Nephron (organoid): ENCODE data around the gene C2CD2.

Experiments
- H3K27ac Mint-ChIP-seq, 3 experiments: 2 replicates each; pipeline ENCODE4 v1.8.0; 2020; ENCODE audit warnings: mixed read lengths in 3 of 3, mild to moderate bottlenecking in 2 of 3, moderate library complexity in 1 of 3
- H3K27me3 Mint-ChIP-seq: 2 replicates; pipeline ENCODE4 v1.8.0; 2021; ENCODE audit warnings: low read depth, mild to moderate bottlenecking, moderate library complexity, mixed read lengths
- H3K36me3 Mint-ChIP-seq: 2 replicates; pipeline ENCODE4 v1.8.0; 2020; ENCODE audit warnings: low read depth, mixed read lengths
- H3K4me1 Mint-ChIP-seq: 2 replicates; pipeline ENCODE4 v1.8.0; 2020; ENCODE audit warnings: mixed read lengths
- H3K4me3 Mint-ChIP-seq, 3 experiments: 2 replicates each; pipeline ENCODE4 v1.8.0; 2020; ENCODE audit warnings: mild to moderate bottlenecking in 3 of 3, mixed read lengths in 3 of 3, moderate library complexity in 2 of 3
- H3K9me3 Mint-ChIP-seq: 2 replicates; pipeline ENCODE4 v1.8.0; 2020; ENCODE audit warnings: mixed read lengths
- CTCF ChIP-seq, 3 experiments: fragments of 200-600 bp; sonication (generic); IDR thresholded peaks; one replicate each; pipeline ENCODE4 v1.5.0; 2021; ENCODE audit warnings: antibody characterized with exemption in 3 of 3; ENCODE audit not compliant: unreplicated experiment in 3 of 3

C2CD2 gene

GRCh38 chr21:41973861-41974751 lies 20.3 kb upstream of the C2CD2 start:
- Mint-ChIP-seq H3K9me3 (peaks cover 2% of the 10 kb centered on the region), H3K4me3 (peak overlapping the region in 1 of 3 experiments; percentile 14), H3K27me3 (no peaks in the 10 kb centered on the region), H3K36me3 (no peaks in the 10 kb centered on the region), H3K27ac (no peak overlapping the region), H3K4me1 (peaks cover 2% of the 10 kb centered on the region)
- TF ChIP-seq CTCF (IDR thresholded peaks at IDR 0.05; ENCODE audit: unreplicated experiment in 3 of 3) = no peak

GRCh38 chr21:41973427-41973831 lies 19.6 kb upstream of the C2CD2 start:
- H3K27me3 Mint-ChIP-seq = no peaks in the 10 kb centered on the region
- peaks cover 9% of the 10 kb centered on the region for H3K4me1 Mint-ChIP-seq
- no peak for TF ChIP-seq CTCF (IDR thresholded peaks at IDR 0.05; ENCODE audit: unreplicated experiment in 3 of 3)
- no peaks in the 10 kb centered on the region for H3K9me3 Mint-ChIP-seq
- H3K27ac Mint-ChIP-seq = no peak overlapping the region
- H3K36me3 Mint-ChIP-seq = no peaks in the 10 kb centered on the region
- no peak overlapping the region for H3K4me3 Mint-ChIP-seq

- Mint-ChIP-seq H3K27ac (no peak overlapping the region), H3K9me3 (no peaks in the 10 kb centered on the region), H3K4me1 (peaks cover 10% of the 10 kb centered on the region), H3K4me3 (no peak overlapping the region), H3K36me3 (no peaks in the 10 kb centered on the region), H3K27me3 (no peaks in the 10 kb centered on the region)
- TF ChIP-seq CTCF (IDR thresholded peaks at IDR 0.05; ENCODE audit: unreplicated experiment in 3 of 3) = no peak
Observed at GRCh38 chr21:41972511-41973205, 18.8 kb upstream of the C2CD2 start.

- no peaks in the 10 kb centered on the region for H3K27me3 Mint-ChIP-seq
- no peak overlapping the region for H3K27ac Mint-ChIP-seq
- no peaks in the 10 kb centered on the region for H3K9me3 Mint-ChIP-seq
- H3K4me1 Mint-ChIP-seq = peaks cover 10% of the 10 kb centered on the region
- H3K4me3 Mint-ChIP-seq = no peak overlapping the region
- TF ChIP-seq CTCF (IDR thresholded peaks at IDR 0.05; ENCODE audit: unreplicated experiment in 3 of 3) = no peak
- H3K36me3 Mint-ChIP-seq = no peaks in the 10 kb centered on the region
Observed at GRCh38 chr21:41971891-41972290, 18.1 kb upstream of the C2CD2 start.

- H3K9me3 Mint-ChIP-seq = no peaks in the 10 kb centered on the region
- no peak for TF ChIP-seq CTCF (IDR thresholded peaks at IDR 0.05; ENCODE audit: unreplicated experiment in 3 of 3)
- H3K4me1 Mint-ChIP-seq = peaks cover 16% of the 10 kb centered on the region
- H3K36me3 Mint-ChIP-seq = no peaks in the 10 kb centered on the region
- peak overlapping the region in 1 of 3 experiments; percentile 65 for H3K27ac Mint-ChIP-seq
- H3K4me3 Mint-ChIP-seq = no peak overlapping the region
- H3K27me3 Mint-ChIP-seq = peaks cover 1% of the 10 kb centered on the region
Observed at GRCh38 chr21:41970751-41971653, 17.2 kb upstream of the C2CD2 start.
